Measurements from ENCODE around the gene OSGIN1.
A peak's percentile ranks its signal among the peaks of the same experiment; 100 is the strongest.
"Not testable (repeated sequence)": the region's sequence is repeated elsewhere in the genome, so short reads cannot be mapped to it uniquely, and the experiment has no call there.

Gene OSGIN1

DNA sequence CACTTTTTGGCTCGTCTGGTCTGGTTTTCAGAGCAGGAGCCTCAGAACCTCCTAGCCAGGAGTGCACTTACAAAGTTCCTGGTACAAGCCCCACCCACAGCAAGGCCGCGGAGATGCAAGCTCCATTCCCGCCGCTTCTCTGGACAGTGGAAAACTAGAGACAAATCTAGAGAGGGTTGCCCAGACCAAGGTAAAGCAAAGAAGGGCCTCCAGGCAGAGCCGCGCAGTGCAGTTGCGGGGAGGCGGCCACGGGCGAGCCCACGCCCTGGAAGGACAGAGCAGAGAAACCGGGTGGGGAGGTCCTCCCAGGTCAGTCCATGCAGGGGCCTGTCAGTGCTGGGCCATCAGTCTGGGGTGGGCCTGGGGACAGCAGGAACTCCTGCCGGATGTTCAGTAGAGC is 11.0 kb upstream of the OSGIN1 start:
- no peak for DNase-seq

DNA sequence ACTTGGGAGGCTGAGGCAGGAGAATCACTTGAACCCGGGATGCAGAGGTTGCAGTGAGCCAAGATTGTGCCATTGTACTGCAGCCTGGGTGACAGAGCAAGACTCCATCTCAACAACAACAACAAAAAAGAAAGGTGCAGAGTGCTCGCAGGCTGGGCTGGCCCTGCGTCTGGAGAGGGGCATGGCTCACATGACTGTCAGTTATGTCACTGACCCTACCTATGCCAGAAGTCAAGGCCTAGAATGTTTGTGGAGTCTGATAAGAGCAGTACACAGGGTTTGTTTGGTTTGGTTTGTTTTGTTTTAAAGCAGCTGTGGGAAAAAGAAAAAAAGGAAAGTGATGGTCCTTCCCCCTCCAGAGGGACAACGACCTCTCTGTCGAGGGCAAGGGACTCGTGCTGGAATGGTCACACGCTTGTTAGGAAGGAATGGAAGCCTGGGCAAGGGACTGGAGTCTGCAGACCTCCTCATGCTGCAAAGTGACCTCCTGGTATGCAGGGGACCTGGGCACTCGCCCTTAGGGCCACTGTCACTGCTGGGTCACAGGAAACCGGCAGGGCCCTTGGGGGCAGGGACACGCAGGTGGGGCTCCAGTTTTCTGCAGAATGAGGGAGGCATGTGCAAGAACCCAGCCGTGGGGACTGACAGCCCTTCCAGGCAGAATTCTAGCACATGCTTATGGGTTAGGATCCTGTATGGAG is 10.1 kb upstream of the OSGIN1 start:
- DNase-seq = no peak

DNA sequence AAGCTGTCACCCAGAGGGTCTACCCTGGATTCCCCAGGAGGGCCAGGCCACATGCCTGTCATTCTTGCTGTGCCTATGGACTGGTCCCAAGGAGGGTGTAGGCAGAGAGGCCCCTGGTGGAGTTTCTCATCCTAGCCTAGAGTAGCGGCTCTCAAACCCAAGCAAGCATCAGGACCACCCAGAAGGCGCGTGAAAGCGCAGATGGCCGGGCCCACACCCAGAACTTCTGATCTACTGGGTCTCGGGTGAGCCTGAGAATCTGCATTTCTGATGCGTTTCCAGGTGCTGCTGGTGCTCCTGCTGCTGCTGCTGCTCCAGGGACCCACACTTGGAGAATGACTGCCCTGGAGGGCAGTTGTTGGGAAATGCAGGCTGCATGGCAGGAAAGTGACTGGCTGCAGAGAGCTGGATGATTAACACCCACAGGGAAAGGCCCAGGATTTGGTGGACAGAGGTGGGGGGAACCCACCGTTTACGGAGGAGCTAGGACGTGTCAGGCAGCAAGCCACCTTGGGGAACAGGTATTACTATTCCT is 9.5 kb upstream of the OSGIN1 start:
- DNase-seq = no peak

DNA sequence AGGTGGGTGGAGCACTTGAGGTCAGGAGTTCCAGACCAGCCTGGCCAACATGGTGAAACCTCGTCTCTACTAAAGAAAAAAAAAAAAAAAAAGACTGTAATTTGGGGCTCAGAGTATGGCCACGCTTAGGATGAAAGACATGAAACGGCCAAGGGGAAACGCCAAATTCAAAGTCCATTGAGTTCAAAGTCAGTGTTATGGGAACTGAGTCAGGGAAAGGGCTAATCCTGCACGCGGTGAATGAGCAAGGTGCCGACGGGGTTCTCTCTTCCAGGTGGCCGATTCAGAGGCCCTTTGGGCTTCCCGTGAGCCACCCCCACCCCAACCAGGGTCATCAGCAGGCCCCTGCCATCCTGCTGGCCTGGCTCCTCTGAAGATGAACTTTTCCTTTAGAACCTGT is 7.5 kb upstream of the OSGIN1 start:
- DNase-seq = no peak

DNA sequence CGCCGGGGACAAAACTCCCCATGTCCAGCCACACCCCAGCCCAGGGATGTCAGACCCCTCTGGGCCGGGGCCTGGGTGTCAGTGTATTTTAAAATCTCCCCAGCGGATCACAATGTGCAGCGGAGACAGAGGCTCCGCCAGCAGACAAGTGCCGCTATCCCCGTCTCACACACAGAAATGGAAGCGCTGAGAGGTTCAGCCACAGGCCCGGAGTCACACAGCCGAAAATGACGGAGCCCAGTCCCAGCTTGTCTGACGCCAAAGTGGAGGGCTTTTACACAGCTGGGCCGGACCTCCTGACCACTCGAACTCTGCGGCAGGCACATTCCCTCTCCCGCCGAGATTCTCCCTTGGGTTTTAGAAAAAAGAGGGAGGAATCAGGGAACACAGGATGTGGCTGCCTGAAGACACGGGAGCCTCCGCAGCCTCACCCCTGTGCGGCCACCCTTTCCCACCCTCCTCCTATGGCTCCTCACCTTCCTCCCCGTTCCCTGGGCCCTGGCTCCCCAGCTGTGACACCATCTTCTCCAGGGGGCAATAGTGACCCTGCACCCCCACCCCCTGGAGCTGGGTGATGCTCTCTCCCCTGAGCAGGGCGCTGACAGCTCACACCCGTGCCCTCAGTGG is 6.8 kb upstream of the OSGIN1 start:
- no peak for DNase-seq

DNA sequence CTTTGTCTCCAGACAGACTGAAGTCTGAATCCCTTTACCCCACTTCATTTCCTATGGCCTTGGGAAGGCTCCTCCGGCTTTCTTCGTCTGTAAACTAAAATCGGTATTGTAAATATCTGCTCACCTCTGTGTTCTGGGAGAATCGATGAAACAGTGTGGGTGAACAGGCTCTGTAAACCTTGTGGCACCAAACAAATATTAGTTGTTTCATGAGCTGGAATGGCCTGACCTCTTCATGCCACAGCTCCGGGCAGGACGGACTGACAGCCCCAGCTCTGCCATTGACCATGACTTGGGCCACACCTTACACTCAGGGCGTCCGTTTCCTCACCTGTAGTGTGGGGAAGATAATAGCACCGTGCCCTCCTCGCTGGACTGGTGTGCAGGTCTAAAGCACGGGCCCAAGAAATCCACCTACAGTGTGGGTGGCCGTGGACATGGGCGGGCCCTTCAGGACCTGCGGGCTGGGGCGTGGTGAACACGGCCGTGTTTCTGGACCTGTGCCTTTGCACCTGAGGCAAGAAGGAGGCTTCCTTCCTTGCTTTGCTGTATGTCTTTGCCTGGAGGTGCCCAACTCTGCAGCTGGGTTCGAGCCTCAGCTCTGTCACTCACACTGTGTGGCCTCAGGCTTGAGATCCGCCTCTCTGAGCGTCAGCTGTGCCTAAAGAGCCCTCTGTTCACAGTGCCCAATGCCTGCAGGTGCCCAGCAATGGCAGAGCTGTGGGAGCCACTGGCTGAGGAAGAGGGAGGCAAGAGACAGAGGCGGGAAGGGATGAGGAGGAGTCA is 6.1 kb upstream of the OSGIN1 start:
- DNase-seq = no peak

DNA sequence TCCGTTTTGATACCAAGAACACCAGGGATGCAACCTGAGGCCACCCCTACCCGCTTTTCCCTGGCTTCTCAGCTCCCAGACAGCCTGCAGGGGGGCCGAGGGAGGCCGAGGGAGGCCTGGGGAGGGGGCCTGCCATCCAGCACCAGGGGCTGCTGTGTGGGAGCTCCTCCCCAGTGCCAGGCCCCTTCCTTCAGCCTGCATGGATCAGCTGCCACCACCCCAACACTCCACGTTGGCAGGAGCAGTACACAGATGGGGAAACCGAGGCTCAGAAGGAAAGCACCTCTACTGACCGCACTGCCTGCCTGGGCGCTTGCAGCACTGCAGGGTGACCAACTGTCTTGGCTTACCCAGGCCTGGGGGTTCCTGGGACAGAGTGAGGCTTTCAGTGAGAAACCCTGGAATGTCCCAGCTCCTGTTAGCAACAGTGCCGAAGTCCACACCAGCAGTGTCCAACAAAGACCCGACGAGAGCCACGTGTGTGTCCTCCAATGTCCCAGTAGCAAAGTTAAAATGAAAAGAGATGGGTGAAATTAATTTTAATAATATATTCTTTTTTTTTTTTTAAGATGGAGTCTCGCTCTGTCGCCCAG is 5.3 kb upstream of the OSGIN1 start:
- no peak for DNase-seq

DNA sequence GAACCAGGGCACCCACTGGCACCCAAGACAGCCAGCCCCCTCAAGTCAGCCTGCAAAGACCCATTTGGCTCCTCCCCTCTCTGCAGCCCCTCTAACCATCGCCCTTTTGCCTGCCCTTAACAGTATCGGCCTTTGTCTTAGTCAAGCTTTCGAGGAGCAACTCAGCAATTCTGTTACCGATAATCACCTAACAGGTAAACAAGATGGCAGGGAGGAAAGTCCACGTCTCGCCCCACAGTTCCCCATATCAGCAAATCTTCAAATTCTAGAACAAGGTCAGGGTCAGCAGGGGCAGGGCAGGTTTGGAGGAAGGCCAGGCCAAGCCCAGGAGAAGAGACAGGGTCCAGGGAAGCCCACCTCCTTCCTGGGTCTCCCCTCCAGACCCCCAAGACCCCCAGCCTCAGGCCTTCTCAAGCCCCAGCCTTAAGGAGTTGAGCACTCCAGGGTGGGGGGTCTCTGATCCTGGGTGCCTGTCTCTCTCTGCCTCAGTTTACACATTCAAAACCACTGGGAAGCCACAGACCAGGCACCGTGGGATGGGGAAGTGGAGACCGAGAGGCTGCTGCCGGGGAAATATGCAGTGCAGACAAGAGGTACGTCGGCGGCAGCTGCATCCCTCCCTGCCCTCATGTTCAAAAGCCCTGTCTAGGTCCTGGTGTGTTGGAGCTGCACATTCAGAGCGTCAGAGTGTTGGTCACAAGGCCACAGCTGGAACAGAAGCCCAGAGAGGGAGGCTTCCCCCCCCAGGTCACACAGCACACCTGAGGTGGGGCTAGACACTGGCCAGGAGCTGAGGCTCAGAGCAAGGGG is 3.9 kb upstream of the OSGIN1 start:
- DNase-seq = no peak

DNA sequence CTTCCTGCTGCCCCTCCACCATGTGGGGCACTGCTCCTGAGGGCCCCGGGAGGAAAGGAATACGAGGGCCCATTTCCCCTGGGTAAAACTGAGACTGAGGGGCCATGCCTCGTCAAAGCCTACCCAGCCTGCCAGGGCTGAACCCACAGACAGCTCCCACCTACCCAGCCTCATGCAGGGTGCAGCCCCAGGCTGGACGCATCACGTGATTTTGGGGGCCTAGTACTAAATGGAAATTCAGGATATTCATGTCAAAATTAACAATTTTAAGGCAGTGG is 3.4 kb upstream of the OSGIN1 start:
- DNase-seq = no peak

DNA sequence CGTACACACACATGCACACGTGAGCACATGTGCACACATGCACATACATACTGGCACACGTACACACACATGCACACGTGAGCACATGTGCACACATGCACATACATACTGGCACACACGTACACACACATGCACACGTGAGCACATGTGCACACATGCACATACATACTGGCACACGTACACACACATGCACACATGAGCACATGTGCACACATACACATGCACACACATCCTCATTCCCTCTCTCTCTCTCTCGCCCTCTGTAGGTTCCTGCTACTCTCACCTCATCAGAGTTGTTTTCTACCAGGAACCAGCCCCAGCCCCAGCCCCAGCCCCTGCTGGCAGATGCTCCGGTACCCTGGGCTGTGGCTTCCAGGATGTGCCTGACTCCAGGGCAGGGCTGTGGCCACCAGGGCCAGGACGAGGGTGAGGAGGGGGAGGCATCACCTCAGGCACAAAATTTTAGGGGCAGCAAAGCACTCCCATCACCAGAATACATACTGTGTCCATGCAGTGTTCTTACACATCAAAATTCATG is 2.1 kb upstream of the OSGIN1 start:
- not testable (repeated sequence) for DNase-seq

DNA sequence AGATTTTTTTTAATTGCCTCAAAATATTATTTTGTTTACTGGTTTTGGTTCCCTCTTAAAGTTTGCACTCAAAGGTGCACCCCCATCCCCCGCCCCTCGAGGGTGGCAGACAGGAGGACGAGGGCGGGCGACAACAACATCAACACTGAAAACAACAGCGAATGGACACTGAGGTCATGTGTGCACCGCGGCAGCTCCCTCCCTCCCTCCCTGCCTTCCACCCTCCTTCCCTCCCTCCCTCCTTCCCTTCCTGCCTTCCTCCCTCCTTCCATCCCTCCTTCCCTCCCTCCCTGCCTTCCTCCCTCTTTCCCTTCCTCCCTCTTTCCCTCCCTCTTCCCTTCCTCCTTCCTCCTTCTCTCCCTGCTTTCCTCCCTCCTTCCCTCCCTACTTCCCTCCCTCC is 1.5 kb upstream of the OSGIN1 start:
- DNase-seq = no peak

DNA sequence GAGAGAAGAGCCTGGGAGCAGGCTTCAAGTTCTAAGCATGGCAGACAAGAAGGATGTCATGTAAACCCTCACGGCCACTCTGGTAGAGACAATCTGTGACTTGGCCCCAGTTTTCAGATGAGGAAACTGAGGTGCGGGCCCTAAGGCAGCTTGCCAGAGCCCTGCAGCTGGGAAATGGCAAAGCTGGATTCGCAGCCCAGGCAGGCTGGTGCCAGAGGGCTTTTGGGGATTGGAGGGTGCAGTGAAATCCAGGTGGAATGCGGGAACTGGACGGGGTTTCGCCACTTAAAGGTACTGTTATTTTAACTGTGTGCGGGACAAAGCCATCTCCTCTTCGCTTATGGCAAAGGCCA is 477 bp upstream of the OSGIN1 start:
- no peak for DNase-seq

DNA sequence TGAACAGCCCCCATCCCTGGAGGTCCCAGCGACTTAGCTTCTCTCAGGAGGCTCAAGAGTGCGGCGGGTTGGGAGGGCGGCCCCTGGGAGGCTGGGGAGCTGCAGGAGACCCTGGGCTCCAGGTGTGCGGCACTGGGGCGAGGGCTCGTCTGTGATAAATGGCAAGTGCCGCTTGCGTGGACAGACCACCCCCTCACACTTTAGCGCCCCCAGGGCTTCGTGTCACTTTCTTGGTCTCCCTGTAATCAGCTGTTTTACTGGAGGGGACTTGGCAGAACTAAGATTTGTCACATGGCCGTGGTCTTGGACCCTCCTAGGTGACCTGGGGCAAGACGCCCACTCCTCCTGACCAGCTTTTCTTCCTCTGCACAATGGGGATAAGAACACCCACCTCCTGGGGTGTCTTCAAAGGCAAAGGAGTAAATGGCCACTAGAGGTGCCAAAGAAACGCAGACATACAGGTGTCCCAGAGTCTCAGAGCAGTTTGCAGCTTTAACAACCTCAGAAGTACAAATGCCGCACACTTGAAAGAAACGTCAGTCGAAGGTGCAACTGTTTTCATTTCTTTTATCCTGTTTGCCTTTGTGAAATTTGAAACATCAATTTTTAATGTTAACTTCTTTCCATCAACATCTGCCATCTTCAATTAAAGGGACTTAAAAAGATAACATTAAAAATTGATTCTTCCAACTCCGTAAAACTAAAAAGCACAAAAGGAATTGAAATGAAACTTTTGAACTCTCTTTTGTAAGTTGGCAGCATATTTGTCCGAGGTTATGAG is 946 bp downstream of the OSGIN1 start:
- no peak for DNase-seq

DNA sequence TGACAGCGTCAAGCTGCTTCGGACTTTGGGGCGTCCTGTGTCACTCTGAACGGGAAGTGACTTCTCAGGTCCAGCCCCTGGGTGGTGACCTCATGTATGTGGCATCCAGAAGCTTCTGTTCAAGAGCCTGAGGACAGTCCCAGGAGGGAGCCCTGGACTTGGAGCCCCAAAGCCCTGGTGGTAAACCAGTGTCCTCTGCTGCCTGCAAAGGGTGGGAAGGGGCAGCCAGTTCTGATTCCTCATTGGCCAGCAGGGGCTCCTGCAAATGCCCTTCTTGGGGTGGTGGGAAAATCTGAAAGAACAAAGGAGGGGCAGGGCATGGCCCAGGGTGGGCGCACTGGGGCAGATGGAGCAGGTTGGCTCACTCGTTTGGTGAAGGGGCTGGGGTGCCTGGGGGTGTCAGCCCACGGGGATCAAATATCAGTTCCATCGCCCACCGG is 1.6 kb downstream of the OSGIN1 start:
- peak in 1 of 2 donors; percentile 42 for DNase-seq

DNA sequence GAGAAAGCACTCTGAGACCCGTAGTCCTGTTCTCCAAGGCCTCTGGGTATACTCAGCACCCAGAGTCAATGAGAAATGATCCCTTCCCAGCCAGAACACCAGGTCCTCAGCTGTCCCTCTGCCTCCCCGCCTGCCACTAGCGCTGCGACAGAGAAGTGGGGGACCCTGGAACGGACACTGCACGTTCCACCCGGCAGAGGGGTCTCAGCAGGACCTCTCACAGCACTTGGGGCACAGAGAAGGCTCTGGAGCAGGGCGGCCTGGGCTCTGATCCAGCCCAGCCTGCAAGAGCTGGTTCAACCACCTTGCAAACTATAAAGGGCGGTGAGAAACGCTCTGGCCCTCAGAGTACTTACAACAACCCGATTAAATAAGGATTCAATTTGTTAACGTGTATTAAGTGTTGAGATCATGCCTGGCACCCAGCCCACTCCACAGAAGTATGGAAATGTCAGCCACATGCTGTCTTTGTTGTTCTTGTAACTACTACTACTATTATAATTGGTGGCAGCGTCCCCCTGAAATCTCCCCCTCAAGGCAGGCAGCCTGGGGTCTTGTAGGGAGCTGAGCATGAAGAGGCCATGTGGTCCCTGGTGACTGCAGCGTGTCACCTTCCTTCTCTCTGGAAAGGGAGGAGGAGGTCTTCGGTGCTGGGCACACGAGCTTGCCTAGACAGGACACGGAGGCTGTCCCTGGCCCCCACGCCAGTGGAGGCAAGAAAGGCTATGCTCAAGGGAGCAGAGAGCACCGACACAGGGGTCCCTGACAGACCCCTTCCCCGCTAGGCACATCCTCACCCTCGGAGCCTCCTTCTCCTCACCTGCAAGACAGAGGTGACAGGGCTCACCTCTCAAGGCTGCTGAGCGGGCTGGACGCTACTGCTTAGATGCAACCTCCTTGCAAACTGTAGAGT is 2.4 kb downstream of the OSGIN1 start:
- no peak for DNase-seq

DNA sequence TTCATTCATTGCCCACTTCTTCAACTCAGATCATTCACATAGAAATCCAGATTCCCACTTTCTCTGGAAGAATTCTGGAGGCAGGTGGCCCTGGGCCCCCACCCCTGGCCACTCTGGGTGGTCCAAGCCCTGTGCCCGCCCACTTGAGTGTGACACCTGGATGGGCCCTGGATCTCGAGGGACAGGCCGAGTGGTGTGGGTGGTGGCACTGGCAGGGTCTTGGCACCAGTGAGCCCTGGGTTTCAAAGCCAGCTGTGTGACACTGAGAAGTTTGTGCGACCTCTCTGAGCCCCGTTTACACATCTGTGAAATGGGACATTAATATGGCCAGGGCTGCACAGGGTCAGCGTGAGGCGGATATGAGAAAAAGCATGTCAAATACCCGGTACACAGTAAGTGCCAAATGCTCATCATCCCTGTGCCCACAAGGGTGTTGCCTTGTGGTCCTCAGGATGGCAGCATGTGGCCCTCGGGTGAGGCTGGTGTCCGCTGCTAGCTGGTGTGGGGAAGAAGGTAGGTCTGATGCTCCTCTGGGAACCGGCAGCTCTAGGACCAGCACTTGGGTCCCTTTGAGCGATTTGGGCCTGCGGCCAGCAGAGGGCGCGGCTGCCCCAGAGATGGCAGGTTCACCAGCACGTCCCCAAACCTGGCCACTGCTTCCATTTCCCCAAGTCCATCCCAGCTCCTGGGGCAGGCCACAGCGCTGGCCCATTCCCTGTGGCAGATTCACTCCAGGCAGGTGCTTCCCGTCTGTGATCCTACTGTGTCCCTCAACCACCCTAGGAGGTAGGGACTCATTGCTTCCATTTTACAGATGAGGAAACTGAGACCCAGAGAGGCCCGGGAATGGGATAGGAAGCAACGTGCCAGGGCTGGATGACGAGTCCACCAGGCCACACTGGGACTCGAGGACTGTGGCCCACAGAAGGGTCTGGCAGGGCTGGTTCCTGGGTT is 3.6 kb downstream of the OSGIN1 start:
- peak; percentile 65 to 66 for DNase-seq

DNA sequence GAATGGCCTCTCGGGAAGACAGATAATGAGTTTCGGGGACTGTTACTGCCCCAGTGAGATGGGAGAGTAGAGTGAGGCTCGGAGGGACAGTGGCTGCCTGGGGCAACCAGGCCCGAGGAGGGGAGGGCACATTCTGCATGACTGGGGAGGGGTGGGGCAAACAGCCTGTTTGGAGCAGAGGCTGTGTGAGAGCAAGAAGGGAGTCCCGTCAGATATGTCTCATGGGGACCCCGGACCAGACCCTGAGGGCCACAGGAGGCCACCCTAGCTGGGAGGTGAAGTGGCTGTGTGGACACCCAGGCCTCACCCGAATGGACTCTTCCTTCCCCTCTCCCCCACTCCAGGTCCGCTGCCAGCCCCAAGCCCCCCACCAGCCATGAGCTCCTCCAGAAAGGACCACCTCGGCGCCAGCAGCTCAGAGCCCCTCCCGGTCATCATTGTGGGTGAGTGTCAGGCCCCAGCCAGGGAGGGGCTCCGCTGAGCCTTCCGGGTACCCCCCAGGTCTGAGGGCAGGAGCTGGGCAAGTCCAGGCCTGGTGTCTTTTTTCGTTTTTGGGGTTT is 4.3 kb downstream of the OSGIN1 start:
- DNase-seq = no peak

DNA sequence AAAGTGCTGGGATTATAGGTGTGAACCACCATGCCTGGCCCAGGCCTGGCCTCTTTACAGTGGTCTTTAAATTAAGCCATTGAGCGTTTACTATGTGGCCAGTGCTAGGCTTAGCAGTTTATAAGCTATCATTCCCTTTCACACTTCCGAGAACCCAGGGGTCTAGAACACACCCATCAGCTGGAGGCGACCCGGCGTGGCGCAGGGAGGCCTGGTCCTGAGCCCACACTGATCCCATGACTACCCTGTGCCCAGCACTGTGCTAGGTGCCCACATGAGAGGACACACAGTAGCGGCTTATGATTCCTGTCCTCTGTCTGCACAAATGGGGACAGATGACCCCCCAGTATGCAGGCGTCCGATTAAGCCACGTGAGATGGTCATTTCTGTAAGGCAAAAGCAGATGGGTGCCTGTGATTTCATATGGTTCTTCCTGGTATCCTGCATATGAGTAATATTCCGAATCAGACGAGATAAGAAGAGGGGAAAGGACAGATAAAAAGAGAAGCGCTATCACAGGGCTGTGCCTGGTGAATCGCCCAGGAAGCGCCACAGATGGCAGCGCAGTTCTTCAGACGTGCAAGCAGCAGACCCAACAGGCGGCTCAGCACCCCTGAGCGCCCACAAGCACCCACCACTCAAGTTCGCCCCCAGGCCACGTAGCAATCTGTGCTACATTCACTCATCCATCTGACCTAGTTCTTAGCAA is 5.3 kb downstream of the OSGIN1 start:
- no peak for DNase-seq

All from CD4-positive, alpha-beta T cell treated with Interferon alpha-2 for 1 hour (primary cell).